OCI-LY3 (cell line): ENCODE results near the gene KIAA0040.

Source experiments
- H2AFZ ChIP-seq: fragments of 200-600, 300-600 bp; shearing (Covaris generic); 2 replicates; pipeline ENCODE4 v1.6.0; 2014; ENCODE audit warnings: antibody characterized with exemption, low read depth, low read length
- H3K27ac ChIP-seq: fragments of 200-600, 300-600 bp; sonication (generic); 2 replicates; pipeline ENCODE4 v1.5.1; 2014; ENCODE audit warnings: mild to moderate bottlenecking, low read length, moderate library complexity, mixed read lengths
- H3K27me3 ChIP-seq: fragments of 200-600, 300-600 bp; sonication (generic); 2 replicates; pipeline ENCODE4 v1.6.1; 2014; ENCODE audit warnings: low read depth, low read length, mixed read lengths
- H3K36me3 ChIP-seq: fragments of 200-600, 300-600 bp; sonication (generic); replicated peaks from 2 replicates; pipeline ENCODE3; 2014; ENCODE audit warnings: low read depth, low read length, mixed read lengths
- H3K4me1 ChIP-seq: fragments of 300-600, 200-600 bp; sonication (generic); 2 replicates; pipeline ENCODE4 v1.6.1; 2014; ENCODE audit warnings: low read length, mixed read lengths
- H3K4me2 ChIP-seq: fragments of 200-600, 300-600 bp; sonication (generic); 2 replicates; pipeline ENCODE4 v1.6.1; 2014; ENCODE audit warnings: low read length, mixed read lengths
- H3K4me3 ChIP-seq: fragments of 300-600, 200-600 bp; sonication (generic); 2 replicates; pipeline ENCODE4 v1.5.1; 2014; ENCODE audit warnings: antibody characterized with exemption, mild to moderate bottlenecking, low read length, moderate library complexity
- H3K79me2 ChIP-seq: fragments of 300-600, 200-600 bp; shearing (Covaris generic); 2 replicates; pipeline ENCODE4 v1.6.1; 2014; ENCODE audit warnings: mild to moderate bottlenecking, low read length, mixed read lengths
- H3K9ac ChIP-seq: fragments of 300-600, 200-600 bp; shearing (Covaris generic); 2 replicates; pipeline ENCODE4 v1.6.0; 2014; ENCODE audit warnings: mild to moderate bottlenecking, low read length, moderate library complexity
- H3K9me3 ChIP-seq: fragments of 200-600, 300-600 bp; shearing (Covaris generic); 2 replicates; pipeline ENCODE4 v1.6.1; 2014; ENCODE audit warnings: low read length, mixed read lengths; ENCODE audit not compliant: insufficient read depth
- H4K20me1 ChIP-seq: fragments of 200-600, 300-600 bp; sonication (generic); 2 replicates; pipeline ENCODE4 v1.6.1; 2016; ENCODE audit warnings: low read length, mixed read lengths; ENCODE audit not compliant: insufficient read depth
- EZH2phosphoT487 ChIP-seq: fragments of 200-600 bp; shearing (Covaris generic); IDR thresholded peaks from 2 replicates; pipeline ENCODE4 v1.6.1; 2018; ENCODE audit warnings: antibody characterized with exemption, mixed run types, low read depth
- TF ChIP-seq, protein P1 (sequence below): fragments of 200-600, 300-600 bp; sonication (generic); IDR thresholded peaks from 2 replicates; pipeline ENCODE4 v1.5.1; 2014; ENCODE audit warnings: antibody characterized with exemption, low read length, low read depth

Gene KIAA0040

DNA sequence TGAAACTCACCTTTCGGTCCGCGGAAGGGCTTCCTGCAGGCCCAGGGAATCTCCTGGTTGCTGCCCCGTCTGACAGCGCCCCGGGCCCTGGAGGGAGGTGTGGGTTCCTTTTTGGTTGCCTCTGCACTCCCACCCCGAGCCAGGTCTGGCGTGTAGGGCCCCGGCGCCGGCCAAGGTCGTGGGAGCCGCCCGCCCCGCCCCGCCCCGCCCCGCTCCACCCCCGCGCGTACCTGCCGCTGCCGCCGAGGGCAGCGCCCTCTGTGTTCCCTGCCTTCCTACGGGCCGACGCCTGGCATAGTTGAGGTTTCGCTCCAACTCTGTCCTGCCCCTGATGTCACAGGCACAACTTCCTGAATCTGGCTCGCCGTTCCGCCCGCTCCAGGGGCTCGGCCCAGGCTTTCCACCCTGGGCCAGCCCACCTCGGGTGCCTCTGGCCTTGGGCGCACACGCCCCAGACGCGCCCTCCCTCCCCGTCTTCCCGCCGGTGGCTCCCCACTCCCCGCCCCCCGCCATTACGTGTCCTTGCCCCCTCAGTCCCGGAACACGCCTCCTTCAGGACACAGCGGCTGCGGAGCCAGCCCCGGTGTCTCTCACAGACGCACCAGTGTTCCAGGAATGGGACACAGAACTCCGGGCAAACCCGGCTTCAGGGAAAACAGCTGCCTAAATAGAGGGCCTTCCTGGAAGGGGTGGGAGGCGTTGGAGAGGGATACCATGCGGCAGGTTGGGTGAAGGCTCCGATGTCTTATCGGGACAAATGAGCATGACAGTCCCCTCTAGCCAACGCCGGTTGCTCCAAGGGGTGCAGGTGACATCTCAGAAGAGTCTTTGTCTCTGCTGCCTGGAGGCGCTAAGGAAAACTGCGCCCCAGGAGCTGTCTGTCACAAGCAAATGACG, at the start of gene KIAA0040:
Gene KIAA0040 (minus strand): TSS at position 147 of the 897 bp plus-strand sequence. CDS start 31,763 bp downstream, outside the sequence.
- H2AFZ ChIP-seq: peak within 1 kb of the TSS; percentile 41
- peaks cover 10% of the 10 kb centered on the region for H3K36me3 ChIP-seq

GRCh38 chr1:175237389-175237788, 44.8 kb upstream of the KIAA0040 start:
- Histone ChIP-seq H4K20me1 (no peaks in the 10 kb centered on the region), H3K36me3 (no peaks in the 10 kb centered on the region), H3K4me1 (peaks cover 35% of the 10 kb centered on the region), H3K27ac (peak overlapping the region; percentile 74), H3K9ac (no peak overlapping the region; the same call in 1 of the 2 replicates), H2AFZ (no peak overlapping the region), H3K9me3 (peaks cover 7% of the 10 kb centered on the region; the same call in 1 of the 2 replicates), H3K27me3 (no peaks in the 10 kb centered on the region), H3K79me2 (no peaks in the 10 kb centered on the region), H3K4me2 (peak overlapping the region; percentile 55), H3K4me3 (peak overlapping the region; percentile 37)
- TF ChIP-seq, protein P1, sequence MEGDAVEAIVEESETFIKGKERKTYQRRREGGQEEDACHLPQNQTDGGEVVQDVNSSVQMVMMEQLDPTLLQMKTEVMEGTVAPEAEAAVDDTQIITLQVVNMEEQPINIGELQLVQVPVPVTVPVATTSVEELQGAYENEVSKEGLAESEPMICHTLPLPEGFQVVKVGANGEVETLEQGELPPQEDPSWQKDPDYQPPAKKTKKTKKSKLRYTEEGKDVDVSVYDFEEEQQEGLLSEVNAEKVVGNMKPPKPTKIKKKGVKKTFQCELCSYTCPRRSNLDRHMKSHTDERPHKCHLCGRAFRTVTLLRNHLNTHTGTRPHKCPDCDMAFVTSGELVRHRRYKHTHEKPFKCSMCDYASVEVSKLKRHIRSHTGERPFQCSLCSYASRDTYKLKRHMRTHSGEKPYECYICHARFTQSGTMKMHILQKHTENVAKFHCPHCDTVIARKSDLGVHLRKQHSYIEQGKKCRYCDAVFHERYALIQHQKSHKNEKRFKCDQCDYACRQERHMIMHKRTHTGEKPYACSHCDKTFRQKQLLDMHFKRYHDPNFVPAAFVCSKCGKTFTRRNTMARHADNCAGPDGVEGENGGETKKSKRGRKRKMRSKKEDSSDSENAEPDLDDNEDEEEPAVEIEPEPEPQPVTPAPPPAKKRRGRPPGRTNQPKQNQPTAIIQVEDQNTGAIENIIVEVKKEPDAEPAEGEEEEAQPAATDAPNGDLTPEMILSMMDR: no peak
- no peak for TF ChIP-seq EZH2phosphoT487

More for the DNA sequence above, at the start of gene KIAA0040:
- no peaks in the 10 kb centered on the region for H3K9me3 ChIP-seq
- H3K9ac ChIP-seq: peak within 1 kb of the TSS; percentile 83
- peak within 1 kb of the TSS; percentile 88 for H3K4me2 ChIP-seq
- peak within 1 kb of the TSS; percentile 41 for H3K27ac ChIP-seq
- peaks cover 37% of the 10 kb centered on the region for H3K79me2 ChIP-seq
- peaks cover 87% of the 10 kb centered on the region for H3K4me1 ChIP-seq
- H3K27me3 ChIP-seq: no peaks in the 10 kb centered on the region
- H3K4me3 ChIP-seq: peak within 1 kb of the TSS; percentile 89
- H4K20me1 ChIP-seq: no peaks in the 10 kb centered on the region
- no peak for TF ChIP-seq EZH2phosphoT487
- TF ChIP-seq, protein P1: peak; percentile 33

DNA sequence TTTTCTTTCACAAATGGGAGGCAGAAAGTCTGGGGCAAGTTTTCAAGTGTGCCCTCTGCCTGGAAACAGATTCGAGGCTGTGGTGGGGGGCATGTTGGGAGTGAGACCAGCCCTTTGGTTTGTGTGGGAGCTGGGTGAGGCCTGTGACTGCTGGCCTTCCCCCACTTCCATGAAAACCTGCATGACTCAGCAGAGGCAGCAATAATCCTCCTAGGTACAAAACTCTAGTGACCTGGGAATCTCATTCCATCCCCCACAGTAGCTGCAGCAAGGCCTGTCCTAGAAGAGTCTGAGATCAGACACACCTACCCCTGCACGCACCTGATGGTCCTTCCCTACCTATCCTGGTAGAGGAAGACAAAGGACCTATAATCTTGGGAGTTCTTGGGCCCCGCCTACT, 42.1 kb upstream of the KIAA0040 start:
- H3K4me3 ChIP-seq: no peak overlapping the region
- no peaks in the 10 kb centered on the region for H3K36me3 ChIP-seq
- no peak overlapping the region for H3K9ac ChIP-seq
- H2AFZ ChIP-seq: no peak overlapping the region
- H3K27ac ChIP-seq: no peak overlapping the region
- no peak overlapping the region for H3K4me2 ChIP-seq
- H3K27me3 ChIP-seq: no peaks in the 10 kb centered on the region
- peaks cover 7% of the 10 kb centered on the region; the same call in 1 of the 2 replicates for H3K9me3 ChIP-seq
- no peaks in the 10 kb centered on the region for H3K79me2 ChIP-seq
- peaks cover 47% of the 10 kb centered on the region for H3K4me1 ChIP-seq
- H4K20me1 ChIP-seq: no peaks in the 10 kb centered on the region
- TF ChIP-seq, protein P1: no peak
- no peak for TF ChIP-seq EZH2phosphoT487

GRCh38 chr1:175232335-175232734, 39.8 kb upstream of the KIAA0040 start:
- Histone ChIP-seq H3K4me3 (no peak overlapping the region), H3K4me2 (0 out of 2 replicates have a peak overlapping the region, but pooled peaks have one; percentile 3), H3K36me3 (no peaks in the 10 kb centered on the region), H3K79me2 (no peaks in the 10 kb centered on the region), H2AFZ (no peak overlapping the region), H3K27ac (no peak overlapping the region), H3K9me3 (peaks cover 4% of the 10 kb centered on the region; the same call in 1 of the 2 replicates), H3K27me3 (no peaks in the 10 kb centered on the region), H3K9ac (no peak overlapping the region), H4K20me1 (no peaks in the 10 kb centered on the region), H3K4me1 (peaks cover 37% of the 10 kb centered on the region)
- no peak for TF ChIP-seq EZH2phosphoT487
- TF ChIP-seq, protein P1: no peak
